CD4-positive, CD25-positive, alpha-beta regulatory T cell (primary cell): Measurements from ENCODE around the gene AMY1B. TPM values are rescaled to one million over a fixed set of nuclear protein-coding genes. Genes with fewer than 3 reads are reported as not detected.
"Not testable (repeated sequence)": the region's sequence is repeated elsewhere in the genome, so short reads cannot be mapped to it uniquely, and the experiment has no call there.

Experiments
- ATAC-seq, 2 donors: fragments of 150-1000 bp; cut with Tn5 transposase; one replicate each; pipeline ENCODE4 v1.10.0; 2021; ENCODE audit warnings: low read depth in 2 of 2, moderate number of reproducible peaks in 2 of 2, moderate library complexity in 1 of 2
- DNase-seq, 3 donors: peaks; one replicate each; pipeline versions ENCODE4 v3.0.0 to v3.0.0-alpha.2; 2012 to 2022; ENCODE audit warnings: mixed read lengths in 1 of 3
- H3K27ac ChIP-seq: one replicate; pipeline ENCODE4 v1.7.0; 2013; ENCODE audit warnings: mild to moderate bottlenecking, low read length; ENCODE audit not compliant: insufficient read depth, poor library complexity, severe bottlenecking
- H3K27me3 ChIP-seq: one replicate; pipeline ENCODE4 v1.7.0; 2013; ENCODE audit warnings: low read length; ENCODE audit not compliant: control insufficient read depth, insufficient read depth
- H3K36me3 ChIP-seq: one replicate; pipeline ENCODE4 v1.7.0; 2013; ENCODE audit warnings: mild to moderate bottlenecking, low read length, moderate library complexity; ENCODE audit not compliant: control insufficient read depth, insufficient read depth
- H3K4me1 ChIP-seq: 2 replicates; pipeline ENCODE4 v1.7.0; 2013; ENCODE audit warnings: mild to moderate bottlenecking, low read length; ENCODE audit not compliant: insufficient read depth, control insufficient read depth, poor library complexity, severe bottlenecking
- H3K4me3 ChIP-seq: one replicate; pipeline ENCODE4 v1.7.0; 2013; ENCODE audit warnings: low read depth, mild to moderate bottlenecking, low read length, moderate library complexity
- H3K9me3 ChIP-seq, 2 experiments: 1 replicate in 1 of 2; 2 replicates in 1 of 2; pipeline ENCODE4 v1.7.0; 2013; ENCODE audit warnings: low read length in 2 of 2, mild to moderate bottlenecking in 1 of 2, moderate library complexity in 1 of 2; ENCODE audit not compliant: control insufficient read depth in 2 of 2
- H3K27ac Mint-ChIP-seq, 3 donors: one replicate each; pipeline ENCODE4 v1.8.0; 2020 to 2022; ENCODE audit warnings: mild to moderate bottlenecking in 3 of 3, mixed read lengths in 3 of 3, moderate library complexity in 2 of 3
- H3K27me3 Mint-ChIP-seq: one replicate; pipeline ENCODE4 v1.8.0; 2022; ENCODE audit warnings: mild to moderate bottlenecking, mixed read lengths
- H3K36me3 Mint-ChIP-seq: one replicate; pipeline ENCODE4 v1.8.0; 2020; ENCODE audit warnings: mixed read lengths
- H3K4me1 Mint-ChIP-seq, 4 donors: one replicate each; pipeline ENCODE4 v1.8.0; 2020 to 2022; ENCODE audit warnings: mixed read lengths in 4 of 4, mild to moderate bottlenecking in 1 of 4
- H3K4me3 Mint-ChIP-seq, 4 donors: one replicate each; pipeline ENCODE4 v1.8.0; 2020 to 2022; ENCODE audit warnings: mild to moderate bottlenecking in 4 of 4, mixed read lengths in 4 of 4, moderate library complexity in 3 of 4
- H3K9me3 Mint-ChIP-seq, 7 donors: one replicate each; pipeline ENCODE4 v1.8.0; 2020 to 2022; ENCODE audit warnings: mixed read lengths in 7 of 7, mild to moderate bottlenecking in 3 of 7, moderate library complexity in 2 of 7
- polyA plus RNA-seq, 4 donors: library from polyadenylated mRNA; unstranded; fragments of 300-500 nt; fragmentation: Illumina TruSeq; gene quantifications; one replicate each; pipeline ENCODE4 v1.2.3, GENCODE V29; 2021
- total RNA-seq: library from RNA; stranded (reverse); gene quantifications from one replicate; pipeline ENCODE4 v1.2.3, GENCODE V29; 2022

AMY1B gene
- total and polyA plus RNA-seq, 5 donors from 2014 or later: not detected

- H3K27ac ChIP-seq, H3K4me3 ChIP-seq, ATAC-seq, H3K27ac Mint-ChIP-seq, H3K4me1 ChIP-seq, H3K27me3 Mint-ChIP-seq, H3K36me3 ChIP-seq, H3K9me3 Mint-ChIP-seq, H3K4me1 Mint-ChIP-seq, DNase-seq, H3K9me3 ChIP-seq, H3K27me3 ChIP-seq, H3K4me3 Mint-ChIP-seq, H3K36me3 Mint-ChIP-seq: not testable (repeated sequence)
These were observed 45.7 kb downstream of the AMY1B start for GRCh38 chr1:103650305-103650704.

DNA sequence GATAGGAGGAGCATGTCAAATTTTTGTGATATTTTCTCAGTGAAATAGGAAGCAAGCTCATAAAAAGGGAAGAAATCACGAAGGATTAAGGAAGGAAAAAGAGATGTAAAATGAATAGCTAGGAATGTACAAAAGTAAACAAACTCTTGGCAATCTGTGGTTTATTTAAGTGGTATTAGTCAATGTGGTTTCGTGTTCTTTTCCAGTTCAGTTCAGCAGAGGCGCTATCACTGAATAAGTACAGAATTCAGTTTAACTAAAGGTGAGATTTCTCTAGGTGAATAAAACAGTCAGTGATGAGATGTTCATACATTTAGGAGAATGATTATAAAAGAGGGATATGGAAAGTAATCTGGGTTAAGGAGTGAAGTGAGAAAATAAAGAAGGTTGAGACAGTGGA, 52.1 kb downstream of the AMY1B start:
- not testable (repeated sequence) for H3K36me3 ChIP-seq, H3K36me3 Mint-ChIP-seq, DNase-seq, H3K27me3 ChIP-seq, H3K27me3 Mint-ChIP-seq, H3K4me1 Mint-ChIP-seq, ATAC-seq, H3K27ac ChIP-seq, H3K9me3 ChIP-seq, H3K4me3 Mint-ChIP-seq, H3K4me1 ChIP-seq, H3K4me3 ChIP-seq, H3K27ac Mint-ChIP-seq, H3K9me3 Mint-ChIP-seq

DNA sequence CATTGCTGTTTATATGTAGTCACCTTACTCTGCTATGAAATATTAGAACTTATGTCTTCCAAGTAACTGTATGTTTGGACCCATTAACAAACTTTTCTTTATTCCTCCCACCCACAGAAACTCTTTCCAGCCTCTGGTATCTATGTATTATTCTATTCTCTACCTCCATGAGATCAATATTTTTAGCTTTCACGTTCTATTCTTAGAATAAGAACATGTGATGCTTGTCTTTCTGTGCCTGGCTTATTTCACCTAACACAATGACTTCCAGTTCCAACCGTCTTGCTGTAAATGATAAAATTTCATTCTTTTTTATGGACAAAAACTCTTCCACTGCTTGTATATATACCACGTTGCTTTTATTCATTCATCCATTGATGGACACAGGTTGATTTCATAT, 54.8 kb downstream of the AMY1B start:
- H3K36me3 Mint-ChIP-seq: not testable (repeated sequence)

More for the DNA sequence above, 54.8 kb downstream of the AMY1B start:
- H3K4me3 ChIP-seq, H3K4me3 Mint-ChIP-seq, H3K27me3 Mint-ChIP-seq, H3K27ac ChIP-seq, H3K27ac Mint-ChIP-seq, DNase-seq, H3K4me1 Mint-ChIP-seq, H3K9me3 Mint-ChIP-seq, ATAC-seq, H3K4me1 ChIP-seq, H3K27me3 ChIP-seq, H3K9me3 ChIP-seq, H3K36me3 ChIP-seq: not testable (repeated sequence)

Other genes with a start within 250 kb of the AMY1B start
- 51.1 TPM for gene RNPC3, start 170.5 kb downstream of the AMY1B start, total RNA-seq
- 10 to 100 TPM; 15.3 to 21.1 (median 19.0) TPM for gene RNPC3, start 170.5 kb downstream of the AMY1B start, polyA plus RNA-seq
- gene AMY2B, start 124.6 kb downstream of the AMY1B start, total RNA-seq: 38.2 TPM
- 1 to 10 TPM in 3 of 4 donors, under 1 TPM in 1; 0.23 to 1.8 (median 1.2) TPM for gene AMY2B, start 124.6 kb downstream of the AMY1B start, polyA plus RNA-seq
- not detected for gene AMY2A, start 78.8 kb downstream of the AMY1B start, total RNA-seq
- gene AMY2A, start 78.8 kb downstream of the AMY1B start, polyA plus RNA-seq: not detected
- not detected for gene AMY1A, start 40.5 kb downstream of the AMY1B start, total RNA-seq
- not detected for gene AMY1A, start 40.5 kb downstream of the AMY1B start, polyA plus RNA-seq
- gene AMY1C, start 53.7 kb upstream of the AMY1B start, total RNA-seq: not detected
- gene AMY1C, start 53.7 kb upstream of the AMY1B start, polyA plus RNA-seq: not detected